Measurements from ENCODE around the gene NTS. TPM values are rescaled to one million over a fixed set of nuclear protein-coding genes. Genes with fewer than 3 reads are reported as not detected.

NTS gene
- total and polyA plus RNA-seq, 10 of the 15 experiments (the other 5 are each of a cell fraction or from before 2014, with no cell fraction given), result 0.05 to 0.11 TPM; not detected in 8

- no peak for TF ChIP-seq CTCF (IDR thresholded peaks at IDR 0.05 in 2 of 3, conservative IDR thresholded peaks at IDR 0.05 in 1 of 3; ENCODE audit: control insufficient read depth in 2 of 3, extremely low read depth in 1 of 3, insufficient read depth in 1 of 3, low read depth in 3 of 3, low read length in 3 of 3)
- TF ChIP-seq JUND (IDR thresholded peaks at IDR 0.05; ENCODE audit: low read depth, low read length), result no peak
- no peak for TF ChIP-seq SIX5 (IDR thresholded peaks at IDR 0.05; ENCODE audit: low read depth, low read length, severe bottlenecking)
- TF ChIP-seq SREBF1 (IDR thresholded peaks at IDR 0.05; ENCODE audit: low read length), result no peak
- TF ChIP-seq KLF5 (IDR thresholded peaks at IDR 0.05; ENCODE audit: partially characterized antibody), result no peak
- no peak for TF ChIP-seq SPI1 (IDR thresholded peaks at IDR 0.05; ENCODE audit: borderline replicate concordance, insufficient read depth, low read depth, low read length)
Measured at GRCh38 chr12:85883763-85884162, 9.7 kb downstream of the NTS start (continued).

DNA sequence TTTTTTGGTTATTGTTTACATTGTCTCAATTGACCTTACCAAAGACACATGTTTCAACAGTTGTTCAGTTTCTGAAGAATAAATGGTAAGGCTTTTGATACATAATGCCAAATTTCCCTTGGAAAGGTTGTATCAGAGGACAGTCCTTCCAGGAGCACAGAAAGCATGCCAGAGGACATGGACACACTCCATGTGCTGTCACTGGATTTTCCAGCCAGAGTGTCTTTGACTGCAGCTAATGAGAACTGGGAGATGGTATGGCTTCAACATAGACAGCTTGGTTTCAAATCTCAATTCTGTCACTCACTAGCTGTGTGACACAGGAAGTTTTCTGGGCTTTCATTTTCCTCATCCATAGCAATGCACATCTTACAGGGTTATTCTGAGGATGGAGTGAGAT, 20.6 kb downstream of the NTS start:
- intact Hi-C loops (cut with micrococcal nuclease; ENCODE audit: unreplicated experiment), result no loop called here
- BruUV-seq (replicated peaks), result no TSS peak
- no peaks in the 10 kb centered on the region for H3K36me3 ChIP-seq (ENCODE audit: control insufficient read depth in 2 of 2, insufficient read depth in 2 of 2, low read length in 1 of 2)
- no peaks in the 10 kb centered on the region for H3K9me3 ChIP-seq (replicated peaks; ENCODE audit: control insufficient read depth, insufficient read depth, low read length)
- no peaks in the 10 kb centered on the region for H3K27me3 ChIP-seq (replicated peaks in 1 of 2; ENCODE audit: control insufficient read depth in 2 of 2, insufficient read depth in 2 of 2, low read length in 1 of 2)
- no peak overlapping the region for H3K27ac ChIP-seq (ENCODE audit: control insufficient read depth, insufficient read depth)
- H3K4me2 ChIP-seq (ENCODE audit: control insufficient read depth, insufficient read depth), result no peak overlapping the region
- RAD21 ChIA-PET (ENCODE audit: unreplicated experiment), result no interaction called here
- CTCF ChIA-PET, result no interaction called here
- H4K20me1 ChIP-seq (ENCODE audit: control insufficient read depth, insufficient read depth), result no peaks in the 10 kb centered on the region
- no peak overlapping the region for H2AFZ ChIP-seq (ENCODE audit: control insufficient read depth, low read depth, low read length)
- SMC1A ChIA-PET (ENCODE audit: uncharacterized antibody, unreplicated experiment), result no interaction called here
- DNase-seq (ENCODE audit: low read depth, low spot score) (no peak), ATAC-seq (no peak), FAIRE-seq (no peak)
- in situ Hi-C loops (cut with MboI), result no loop called here
- H3K4me1 ChIP-seq (ENCODE audit: control insufficient read depth, insufficient read depth, low read length), result no peaks in the 10 kb centered on the region
- POLR2A ChIA-PET, result interaction anchor here (0.6 kb wide), 1 partner anchor 54 kb away, joined by 3 read pairs; no protein-coding TSS in a partner anchor
- no peak overlapping the region for H3K9ac ChIP-seq (ENCODE audit: control insufficient read depth, insufficient read depth, low read length)
- TF ChIP-seq, protein P1, sequence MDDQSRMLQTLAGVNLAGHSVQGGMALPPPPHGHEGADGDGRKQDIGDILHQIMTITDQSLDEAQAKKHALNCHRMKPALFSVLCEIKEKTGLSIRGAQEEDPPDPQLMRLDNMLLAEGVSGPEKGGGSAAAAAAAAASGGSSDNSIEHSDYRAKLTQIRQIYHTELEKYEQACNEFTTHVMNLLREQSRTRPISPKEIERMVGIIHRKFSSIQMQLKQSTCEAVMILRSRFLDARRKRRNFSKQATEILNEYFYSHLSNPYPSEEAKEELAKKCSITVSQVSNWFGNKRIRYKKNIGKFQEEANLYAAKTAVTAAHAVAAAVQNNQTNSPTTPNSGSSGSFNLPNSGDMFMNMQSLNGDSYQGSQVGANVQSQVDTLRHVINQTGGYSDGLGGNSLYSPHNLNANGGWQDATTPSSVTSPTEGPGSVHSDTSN (IDR thresholded peaks at IDR 0.05; ENCODE audit: insufficient replicate concordance, low read depth, low read length), result no peak
- TF ChIP-seq HDAC6 (IDR thresholded peaks at IDR 0.05; ENCODE audit: unreplicated experiment), result no peak
- TF ChIP-seq PKNOX1 (IDR thresholded peaks at IDR 0.05), result no peak
- TF ChIP-seq FOXM1 (IDR thresholded peaks at IDR 0.05; ENCODE audit: low read depth, low read length), result no peak
- TF ChIP-seq YY1 (IDR thresholded peaks at IDR 0.05; ENCODE audit: low read depth, low read length), result no peak
- TF ChIP-seq ZNF24 (IDR thresholded peaks at IDR 0.05), result no peak
- TF ChIP-seq POLR2AphosphoS2 (IDR thresholded peaks at IDR 0.05; ENCODE audit: low read depth, low read length), result no peak
- no peak for TF ChIP-seq TCF3 (IDR thresholded peaks at IDR 0.05; ENCODE audit: borderline replicate concordance, insufficient read depth, low read depth, low read length)
- TF ChIP-seq NBN (IDR thresholded peaks at IDR 0.05), result no peak
- no peak for TF ChIP-seq TCF7 (IDR thresholded peaks at IDR 0.05; ENCODE audit: borderline replicate concordance)
- TF ChIP-seq NFIC (IDR thresholded peaks at IDR 0.05; ENCODE audit: low read depth, low read length), result no peak
- TF ChIP-seq RUNX3 (IDR thresholded peaks at IDR 0.05; ENCODE audit: low read length), result no peak
- no peak for TF ChIP-seq SREBF1 (IDR thresholded peaks at IDR 0.05; ENCODE audit: low read length)
- TF ChIP-seq ZZZ3 (IDR thresholded peaks at IDR 0.05; ENCODE audit: control insufficient read depth, insufficient read length, low read depth), result no peak
- TF ChIP-seq TBL1XR1 (IDR thresholded peaks at IDR 0.05; ENCODE audit: low read depth, low read length), result no peak
- TF ChIP-seq STAT3 (IDR thresholded peaks at IDR 0.05; ENCODE audit: low read depth, low read length), result no peak
- H3K4me3 ChIP-seq, result no peak overlapping the region
- H3K79me2 ChIP-seq (ENCODE audit: control insufficient read depth, insufficient read depth, low read length), result no peaks in the 10 kb centered on the region

All from GM12878 (cell line).